Ammon's horn (tissue), 1 donor: ENCODE data around the gene AP1S3.
"Not testable (repeated sequence)": the region's sequence is repeated elsewhere in the genome, so short reads cannot be mapped to it uniquely, and the experiment has no call there.

Experiments
- DNase-seq: peaks from one replicate; pipeline ENCODE4 v3.0.0-alpha.2; 2016; ENCODE audit warnings: low spot score

The AP1S3 gene

DNA sequence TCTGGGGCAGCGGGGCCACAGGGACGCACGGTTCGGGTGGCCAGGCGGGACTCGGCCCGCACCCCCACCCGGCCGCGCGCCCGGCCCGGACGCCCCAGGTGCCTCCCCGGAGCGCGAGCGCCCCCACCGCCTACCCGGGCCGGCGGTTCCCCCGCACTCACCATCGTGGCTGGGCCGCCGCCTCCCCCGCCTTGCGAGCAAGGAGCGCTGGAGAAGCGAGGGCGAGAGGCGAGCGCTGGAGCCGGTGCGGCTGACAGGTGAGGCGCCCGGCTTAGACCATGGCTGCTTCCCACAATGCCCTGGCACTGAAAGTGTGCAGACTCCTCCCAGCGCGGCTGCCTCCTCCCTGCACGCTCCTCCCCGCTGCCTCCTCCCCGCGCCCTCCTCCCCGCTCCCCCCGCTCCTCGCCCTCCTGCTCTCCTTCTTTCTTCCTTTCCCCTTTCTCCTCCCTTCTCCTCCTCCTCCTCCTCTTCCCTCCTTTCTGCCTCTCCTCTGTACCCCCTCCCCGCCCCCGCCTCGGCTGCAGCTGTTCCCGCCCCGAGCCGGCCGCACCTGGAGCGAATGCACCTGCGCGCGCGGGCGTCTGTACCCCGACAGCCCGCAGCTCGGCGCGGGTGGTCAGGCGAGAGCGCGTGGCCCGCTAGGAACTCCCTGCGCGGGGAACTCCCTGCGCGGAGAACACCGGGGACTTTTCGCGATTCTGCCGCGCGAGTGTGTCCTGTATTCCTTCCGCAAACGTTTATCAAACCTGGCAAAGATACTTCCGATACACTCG is at the start of gene AP1S3:
Gene AP1S3, minus strand, starts transcription at position 296 of the 775 bp plus-strand sequence. Its CDS starts 132 bp downstream, at position 164.
- DNase-seq, result peak; percentile 59

DNA sequence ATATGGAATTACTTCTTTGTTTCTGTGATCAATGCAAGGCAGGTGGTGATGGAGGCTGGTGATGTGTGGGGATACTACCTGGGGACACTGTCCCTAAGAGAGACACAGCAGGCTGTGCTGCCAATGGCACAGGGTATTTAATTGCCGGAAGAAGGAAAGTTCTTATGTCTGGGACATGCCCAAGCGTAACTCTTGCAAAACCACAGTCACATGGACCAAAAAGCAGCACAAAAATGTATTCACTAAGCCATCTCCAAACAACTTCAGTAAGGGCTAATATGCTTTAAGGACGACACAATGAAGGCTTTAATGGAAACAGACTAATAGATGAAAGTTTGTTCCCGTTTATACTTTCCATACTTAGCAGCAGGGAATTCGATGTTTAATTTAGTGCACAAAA is 49.7 kb upstream of the AP1S3 start:
- no peak for DNase-seq

DNA sequence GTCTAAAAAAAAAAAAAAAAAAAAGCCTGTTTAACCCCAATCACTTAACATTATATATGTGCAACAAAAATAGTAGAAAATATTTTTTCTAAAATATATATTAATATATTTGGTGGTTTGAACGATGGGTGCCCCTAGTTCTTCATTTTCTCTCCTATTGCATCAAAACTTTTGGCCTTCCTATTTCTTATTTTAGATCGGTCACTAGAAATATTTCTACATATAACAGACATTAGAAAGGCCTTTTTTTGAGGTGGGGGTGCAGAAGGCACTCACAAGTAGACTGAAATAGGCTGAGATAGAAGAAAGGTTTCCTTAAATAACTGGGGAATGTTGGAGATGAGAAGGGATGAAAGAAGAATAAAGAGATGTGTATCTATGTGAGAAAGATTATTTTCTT is 49.3 kb upstream of the AP1S3 start:
- no peak for DNase-seq

DNA sequence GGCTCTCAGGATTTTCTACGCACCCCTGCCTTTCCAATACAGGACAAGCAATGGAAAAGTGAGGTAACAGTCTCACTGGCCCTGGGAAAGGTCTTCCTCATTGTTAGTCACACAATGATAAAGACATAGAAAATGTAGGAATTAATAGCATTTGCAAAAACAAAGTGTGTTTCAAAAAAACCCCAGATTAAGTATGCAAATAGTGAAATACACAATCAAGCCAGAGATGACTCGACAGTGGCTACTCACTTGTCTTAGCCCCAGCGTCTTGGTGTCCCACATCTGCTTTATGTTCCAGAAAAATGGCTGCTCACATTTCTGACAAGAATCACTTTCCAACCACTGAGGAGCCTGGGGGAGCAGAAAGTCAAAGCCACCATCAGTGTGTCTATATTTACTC is 47.0 kb upstream of the AP1S3 start:
- DNase-seq, result no peak

DNA sequence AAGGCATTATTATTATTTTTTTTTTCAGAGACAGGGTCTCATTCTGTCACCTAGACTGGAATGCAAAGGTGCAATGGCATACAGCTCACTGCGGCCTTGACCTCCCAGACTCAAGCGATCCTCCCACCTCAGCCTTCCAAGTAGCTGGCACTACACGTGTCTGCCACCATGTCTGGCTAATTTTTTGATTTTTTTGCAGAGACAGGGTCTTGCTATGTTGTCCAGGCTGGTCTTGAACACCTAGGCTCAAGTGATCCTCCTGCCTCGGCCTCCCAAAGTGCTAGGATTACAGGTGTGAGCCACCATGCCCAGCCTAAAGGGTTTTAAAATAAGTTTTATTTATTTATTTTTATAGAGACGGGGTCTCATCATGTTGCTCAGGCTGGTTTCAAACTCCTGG is 45.3 kb upstream of the AP1S3 start:
- no peak for DNase-seq

DNA sequence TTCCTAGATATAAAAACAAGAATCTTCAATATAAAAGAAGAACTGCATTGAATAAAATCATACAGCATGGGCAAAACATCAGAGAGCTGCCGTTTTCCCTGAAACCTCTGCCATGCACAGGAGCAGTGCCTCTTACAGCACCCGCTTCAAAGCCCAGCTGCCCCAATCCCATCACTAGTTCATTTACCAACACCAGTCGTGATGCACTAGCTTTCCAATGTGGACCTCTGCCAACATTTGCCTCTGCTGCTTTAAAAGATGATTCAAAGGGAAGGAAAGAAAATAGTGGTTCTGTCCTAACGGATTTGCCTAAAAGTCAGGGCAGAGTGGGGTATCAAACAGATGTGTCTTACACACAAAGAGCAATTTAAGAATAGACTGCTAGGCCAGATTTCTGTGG is 43.4 kb upstream of the AP1S3 start:
- peak; percentile 44 for DNase-seq

DNA sequence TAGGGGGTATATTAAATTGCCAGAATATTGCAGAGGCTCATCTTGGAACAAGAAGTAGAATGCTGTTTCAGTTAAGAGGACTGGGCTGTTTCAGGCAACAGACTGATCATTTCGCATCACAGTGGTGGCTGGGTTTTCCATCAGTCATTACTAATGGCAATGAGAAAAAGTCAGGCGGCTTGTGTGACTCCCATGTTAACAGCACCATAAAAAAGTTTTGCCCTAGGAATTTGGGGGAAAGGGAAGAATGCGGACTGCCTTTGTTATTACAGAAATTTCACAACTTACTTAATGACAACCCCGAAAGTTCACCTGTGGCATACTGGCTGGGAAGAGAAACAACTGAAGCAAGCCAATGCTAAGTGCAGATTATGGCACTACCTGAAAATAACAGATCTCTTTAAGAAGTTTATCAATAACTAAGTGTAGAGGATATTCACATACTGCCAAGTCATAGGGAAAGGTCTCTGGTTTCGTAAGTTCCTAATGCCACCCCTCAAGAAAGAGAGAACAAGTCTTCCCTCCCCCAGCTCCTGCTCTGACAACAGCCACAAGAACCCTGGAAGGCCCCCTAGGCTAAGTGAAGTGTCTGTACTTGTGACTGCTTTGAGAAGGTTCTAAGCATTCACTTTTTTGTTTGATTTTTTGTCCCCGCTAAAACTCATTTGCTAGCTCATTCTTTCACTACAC is 40.5 kb upstream of the AP1S3 start:
- DNase-seq, result no peak

DNA sequence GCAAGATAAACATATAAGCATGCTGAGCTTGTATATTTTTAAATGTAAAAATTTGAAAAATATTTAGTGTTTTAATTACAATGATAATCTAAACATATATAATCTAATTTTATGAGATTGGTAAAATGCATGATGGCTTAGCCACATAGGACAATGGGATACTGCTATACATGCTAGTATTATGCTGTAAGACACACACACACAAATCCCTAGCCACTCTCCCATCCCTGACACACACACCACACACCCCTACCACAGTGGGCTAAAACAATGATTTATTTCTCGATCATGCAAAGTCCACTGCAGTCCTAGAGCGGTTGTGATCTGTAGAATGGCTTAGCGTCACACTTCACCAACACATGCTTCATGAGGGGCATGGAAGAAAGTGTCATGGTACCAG is 36.3 kb upstream of the AP1S3 start:
- no peak for DNase-seq

DNA sequence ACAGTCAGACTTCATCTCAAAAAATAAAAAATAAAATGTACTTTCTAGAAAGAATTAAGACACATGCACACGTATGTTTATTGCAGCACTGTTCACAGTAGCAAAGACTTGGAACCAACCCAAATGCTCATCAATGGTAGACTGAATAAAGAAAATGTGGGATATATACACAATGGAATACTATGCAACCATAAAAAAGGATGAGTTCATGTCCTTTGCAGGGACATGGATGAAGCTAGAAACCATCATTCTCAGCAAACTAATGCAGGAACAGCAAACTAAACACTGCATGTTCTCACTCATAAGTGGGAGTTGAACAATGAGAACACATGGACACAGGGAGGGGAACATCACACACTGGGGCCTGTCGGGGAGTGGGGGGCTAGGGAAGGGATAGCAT is 35.4 kb upstream of the AP1S3 start:
- DNase-seq, result not testable (repeated sequence)

DNA sequence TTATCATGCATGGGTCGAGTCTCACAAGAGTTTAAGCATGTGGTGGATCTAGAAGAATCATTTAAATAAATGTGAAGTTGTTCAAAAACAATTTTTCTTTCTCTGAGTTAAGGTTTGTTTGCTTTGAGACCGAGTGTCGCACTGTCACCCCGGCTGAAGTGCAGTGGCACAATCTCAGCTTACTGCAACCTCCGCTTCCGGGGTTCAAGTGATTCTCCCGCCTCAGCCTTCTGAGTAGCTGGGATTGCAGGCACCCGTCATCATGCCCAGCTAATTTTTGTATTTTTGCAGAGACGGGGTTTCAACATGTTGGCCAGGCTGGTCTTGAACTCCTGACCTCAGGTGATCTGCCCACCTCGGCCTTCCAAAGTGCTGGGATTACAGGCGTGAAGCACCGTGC is 34.3 kb upstream of the AP1S3 start:
- DNase-seq, result not testable (repeated sequence)

DNA sequence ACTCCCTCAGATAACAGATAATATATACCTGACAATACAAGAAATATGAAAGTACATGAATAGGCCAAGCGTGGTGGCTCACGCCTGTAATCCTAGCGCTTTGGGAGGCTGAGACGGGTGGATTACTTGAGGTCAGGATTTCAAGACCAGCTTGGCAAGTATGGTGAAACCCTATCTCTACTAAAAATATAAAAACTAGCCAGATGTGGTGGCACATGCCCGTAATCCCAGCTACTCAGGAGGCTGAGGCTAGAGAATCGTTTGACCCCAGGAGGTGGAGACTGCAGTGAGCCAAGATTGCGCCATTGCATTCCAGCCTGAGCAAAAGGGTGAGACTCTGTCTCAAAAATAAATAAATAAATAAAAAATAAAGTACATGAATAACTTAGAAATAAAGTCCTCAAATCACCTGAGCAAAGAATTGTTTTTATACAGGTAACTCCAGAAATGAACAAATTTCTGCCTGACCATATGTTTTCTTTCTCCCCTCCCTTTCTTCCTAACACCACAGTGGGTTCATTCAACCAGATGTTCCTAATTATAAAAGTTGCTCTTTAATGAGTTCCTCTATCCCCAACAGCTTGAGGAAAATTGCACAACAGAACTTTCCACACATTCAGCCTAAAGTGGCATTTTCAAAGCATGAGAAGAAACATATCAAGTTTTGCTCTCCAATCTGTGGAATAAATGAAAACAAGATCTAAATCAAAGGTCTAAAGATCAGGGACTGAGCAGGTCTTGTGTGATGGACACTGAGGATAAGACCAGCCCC is 33.6 kb upstream of the AP1S3 start:
- DNase-seq, result no peak

DNA sequence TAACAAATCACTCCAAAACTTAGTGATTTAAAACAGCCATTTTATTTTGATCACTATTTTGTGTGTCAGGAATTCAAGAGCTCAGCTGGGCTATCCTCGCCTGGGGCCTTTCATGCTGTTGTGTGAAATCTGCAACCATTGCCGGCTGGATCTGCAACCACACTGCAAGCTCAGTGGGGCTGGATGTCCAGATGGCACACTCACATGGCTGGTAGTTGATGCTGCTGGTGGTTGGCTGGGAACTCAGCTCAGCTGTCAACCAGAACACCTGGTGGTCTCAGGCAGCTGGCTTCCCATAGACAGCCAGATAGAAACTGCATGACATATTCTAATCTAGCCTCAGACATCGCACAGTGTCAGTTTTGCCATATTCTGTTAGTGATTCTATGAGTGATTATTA is 30.6 kb upstream of the AP1S3 start:
- peak; percentile 28 for DNase-seq

DNA sequence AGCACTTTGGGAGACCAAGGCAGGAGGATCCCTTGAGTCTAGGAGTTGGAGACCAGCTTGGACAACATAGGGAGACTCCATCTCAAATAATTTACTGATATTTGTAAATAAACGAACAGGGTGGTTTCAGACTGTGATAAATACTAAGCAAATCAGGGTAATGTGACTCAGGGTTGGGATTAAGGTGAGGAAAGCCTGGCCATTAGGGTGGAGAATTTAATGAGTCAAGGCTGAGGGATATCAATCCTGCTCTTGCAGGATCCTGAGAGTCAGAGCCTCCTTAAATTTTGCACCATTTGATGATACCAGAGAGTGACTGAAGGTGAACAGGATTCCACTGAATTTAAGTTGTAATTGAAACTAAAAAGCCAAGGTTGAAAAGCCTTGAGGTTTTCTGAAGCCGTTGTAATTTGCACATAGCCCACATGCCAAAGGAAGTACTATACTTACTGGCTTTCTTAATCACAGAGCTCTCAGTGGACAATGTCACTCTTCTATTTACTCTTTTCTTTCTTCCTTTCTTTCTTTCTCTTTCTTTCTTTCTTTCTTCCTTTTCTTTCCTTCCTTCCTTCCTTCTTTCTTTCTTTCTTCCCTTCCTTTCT is 28.6 kb upstream of the AP1S3 start:
- no peak for DNase-seq

DNA sequence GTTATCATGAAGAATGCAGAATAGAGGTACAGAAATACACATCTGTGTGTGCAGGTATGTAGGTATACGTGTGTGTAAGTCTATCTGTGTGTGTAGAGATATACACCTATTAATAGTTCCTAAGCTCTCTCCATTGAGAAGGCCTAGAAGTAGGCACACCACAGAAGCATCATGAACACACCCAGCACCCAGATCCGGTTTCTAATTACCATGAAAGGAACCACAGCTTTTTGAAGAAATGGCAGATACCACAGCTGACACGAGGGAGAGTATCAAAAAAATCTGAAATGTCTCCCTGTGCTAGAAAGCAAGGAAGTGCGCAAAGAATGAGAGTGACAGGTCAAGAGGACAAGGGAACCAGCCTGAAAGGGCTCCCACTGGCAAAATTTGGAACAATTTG is 27.7 kb upstream of the AP1S3 start:
- DNase-seq, result no peak

DNA sequence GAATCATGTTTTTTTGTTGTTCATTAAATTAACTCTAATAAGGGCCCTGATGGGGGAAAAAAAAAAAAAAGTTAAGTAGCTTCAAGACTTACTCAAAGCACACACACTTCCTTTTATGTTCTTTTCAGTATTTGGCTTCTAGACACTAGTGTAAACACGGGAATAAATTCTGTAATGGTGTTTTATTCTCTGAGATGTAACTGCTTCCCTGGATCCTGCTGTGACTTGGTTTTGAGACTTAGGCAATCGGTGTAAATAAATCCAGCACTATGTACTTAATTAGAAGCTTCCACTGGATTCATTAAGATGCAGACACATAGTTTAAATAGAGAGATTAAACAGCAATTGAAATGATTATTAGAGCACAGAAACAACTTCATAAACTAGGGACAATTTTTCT is 26.1 kb upstream of the AP1S3 start:
- no peak for DNase-seq

DNA sequence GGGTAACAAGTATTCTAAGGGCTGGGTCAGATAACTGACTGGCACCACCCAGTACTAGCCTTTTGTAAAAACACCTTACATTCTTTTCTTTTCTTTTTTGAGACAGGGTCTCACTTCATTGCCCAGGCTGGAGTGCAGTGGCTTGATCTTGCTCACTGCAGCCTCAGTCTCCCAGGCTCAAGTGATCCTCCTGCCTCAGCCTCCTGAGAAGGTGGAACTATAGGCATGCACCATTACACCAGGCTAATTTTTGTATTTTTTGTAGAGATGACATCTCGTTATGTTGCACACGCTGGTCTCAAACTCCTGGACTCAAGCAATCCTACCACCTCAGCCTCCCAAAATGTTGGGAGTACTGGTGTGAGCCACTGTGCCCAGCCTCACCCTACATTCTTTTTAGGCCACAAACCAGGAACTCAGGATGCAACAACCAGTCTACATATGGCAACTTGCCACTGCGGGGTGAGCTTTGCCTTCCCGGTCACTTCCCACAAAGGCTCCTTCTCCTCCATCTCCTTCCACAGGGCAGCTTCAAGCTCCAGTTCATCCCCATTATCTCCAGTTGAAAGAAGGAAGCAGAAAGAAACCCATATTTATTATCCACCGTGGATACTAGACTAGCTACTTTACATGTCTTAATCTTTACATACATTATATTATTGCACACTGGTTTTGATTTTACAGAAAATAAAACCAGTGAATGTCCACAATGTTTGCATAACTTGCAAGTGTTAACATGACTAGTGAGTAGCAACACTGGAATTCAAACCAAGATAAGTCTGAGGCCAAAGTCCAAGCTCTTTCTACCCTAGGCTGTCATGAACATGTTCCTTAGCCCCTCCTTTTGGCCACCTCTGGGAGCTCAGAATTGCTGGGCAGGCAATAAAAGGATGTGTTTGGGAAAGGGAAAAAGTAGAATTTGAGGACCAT is 23.7 kb upstream of the AP1S3 start:
- no peak for DNase-seq

DNA sequence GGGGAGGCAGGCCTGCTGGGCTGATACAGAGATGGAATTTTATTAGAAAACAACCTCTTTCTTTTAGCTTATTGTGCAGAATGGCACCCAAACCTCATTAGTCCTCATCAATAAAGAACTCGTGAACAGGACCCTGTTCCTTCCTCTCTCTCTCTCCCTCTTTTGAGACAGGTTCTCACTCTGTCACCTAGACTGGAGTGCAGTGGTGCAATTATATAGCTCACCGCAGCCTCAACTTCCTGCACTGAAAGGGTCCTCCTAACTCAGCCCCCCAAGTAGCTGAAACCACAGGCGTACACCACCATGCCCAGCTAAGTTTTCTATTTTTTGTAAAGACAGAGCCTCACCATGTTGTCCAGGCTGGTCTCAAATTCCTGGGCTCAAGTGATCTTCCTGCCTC is 21.7 kb upstream of the AP1S3 start:
- no peak for DNase-seq

DNA sequence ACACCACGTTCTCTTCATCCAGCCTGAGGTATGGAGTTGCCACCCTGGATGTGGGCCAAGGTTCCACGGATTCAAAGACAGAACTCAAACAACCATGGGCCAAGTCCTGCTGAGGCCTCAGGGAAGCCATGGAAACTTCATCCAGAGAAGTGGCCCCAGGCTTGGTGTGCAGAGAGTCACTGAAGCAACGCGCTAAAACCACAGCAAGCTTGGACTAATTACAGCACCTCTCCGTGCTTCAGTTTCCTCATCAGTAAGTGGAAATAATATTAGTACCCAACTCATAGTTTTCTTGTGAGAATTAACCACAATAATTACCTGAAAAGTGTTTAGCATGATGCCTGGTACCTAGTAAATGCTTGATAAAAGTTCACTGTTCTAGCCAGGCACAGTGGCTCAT is 19.2 kb upstream of the AP1S3 start:
- no peak for DNase-seq

DNA sequence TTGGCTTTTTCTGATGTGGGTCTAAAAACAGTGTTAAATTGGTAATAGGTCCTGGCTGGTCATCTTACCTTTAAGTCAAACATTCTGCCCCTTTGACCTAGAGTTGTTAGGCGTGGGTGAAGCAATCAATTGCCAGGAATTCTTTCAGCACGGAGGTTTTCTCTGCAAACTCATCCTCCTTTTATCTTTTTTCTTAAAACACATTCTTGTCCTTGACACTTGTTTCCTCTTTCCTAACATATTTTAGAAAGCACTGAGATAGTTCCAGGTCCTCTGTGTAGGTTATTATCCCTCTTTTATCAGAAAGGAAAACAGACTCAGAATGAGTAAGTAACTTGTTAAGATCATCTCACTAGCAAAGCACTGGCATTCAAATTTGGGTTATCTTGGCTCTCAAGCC is 18.6 kb upstream of the AP1S3 start:
- DNase-seq, result no peak

DNA sequence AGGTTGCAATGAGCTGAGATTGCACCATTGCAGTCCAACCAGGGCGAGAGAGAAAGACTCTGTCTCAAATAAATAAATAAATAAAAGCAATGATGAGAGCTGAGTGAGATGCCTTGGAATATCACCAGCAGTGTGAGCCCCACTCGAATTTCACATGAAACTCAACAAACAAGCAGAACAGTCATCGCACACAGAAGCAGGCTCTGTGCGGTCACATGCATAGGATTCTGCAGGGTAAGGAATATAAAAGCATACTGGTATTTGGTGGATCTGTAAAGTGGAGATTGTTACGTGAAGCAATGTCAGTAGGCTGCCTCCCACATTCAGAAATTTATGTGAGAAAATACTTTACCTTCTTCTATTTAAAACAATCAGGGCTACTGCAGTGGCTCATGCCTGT is 18.0 kb upstream of the AP1S3 start:
- no peak for DNase-seq

DNA sequence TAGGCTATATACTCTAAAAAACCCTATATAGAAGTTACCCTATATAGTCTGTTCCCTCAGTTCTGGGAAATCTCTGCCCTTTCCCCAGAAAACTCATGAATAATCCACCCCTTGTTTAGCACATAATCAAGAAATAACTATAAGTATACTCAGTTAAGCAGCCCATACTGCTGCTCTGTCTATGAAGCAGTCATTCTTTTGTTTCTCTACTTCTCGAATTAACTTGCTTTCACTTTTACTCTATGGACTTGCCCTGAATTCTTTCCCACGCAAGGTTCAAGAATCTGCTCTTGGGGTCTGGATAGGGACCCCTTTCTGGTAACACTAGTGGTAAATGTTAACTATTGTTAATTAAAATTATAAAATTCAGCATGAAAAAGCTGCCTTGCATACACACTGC is 17.4 kb upstream of the AP1S3 start:
- no peak for DNase-seq
